Retinal pigment epithelial cell (primary cell): Measurements from ENCODE around the gene SUSD6.

Experiments
- DNase-seq: peaks from one replicate; pipeline ENCODE4 v3.0.0-alpha.2; 2010; ENCODE audit warnings: low read depth
- H3K4me3 ChIP-seq: 2 replicates; pipeline ENCODE4 v1.5.1; 2011; ENCODE audit warnings: mild to moderate bottlenecking, low read length, control low read depth, moderate library complexity
- CTCF ChIP-seq: conservative IDR thresholded peaks from 2 replicates; pipeline ENCODE4 v1.5.1; 2011; ENCODE audit warnings: low read depth, low read length, control low read depth, inconsistent platforms

SUSD6 gene

GRCh38 chr14:69708586-69709560 is 97.5 kb downstream of the SUSD6 start:
- no peak overlapping the region for H3K4me3 ChIP-seq
- peak; percentile 43 for TF ChIP-seq CTCF
- no peak for DNase-seq

- DNase-seq: no peak
- no peak for TF ChIP-seq CTCF
- H3K4me3 ChIP-seq: no peak overlapping the region
Observed at GRCh38 chr14:69710378-69710777, 99.0 kb downstream of the SUSD6 start.

DNA sequence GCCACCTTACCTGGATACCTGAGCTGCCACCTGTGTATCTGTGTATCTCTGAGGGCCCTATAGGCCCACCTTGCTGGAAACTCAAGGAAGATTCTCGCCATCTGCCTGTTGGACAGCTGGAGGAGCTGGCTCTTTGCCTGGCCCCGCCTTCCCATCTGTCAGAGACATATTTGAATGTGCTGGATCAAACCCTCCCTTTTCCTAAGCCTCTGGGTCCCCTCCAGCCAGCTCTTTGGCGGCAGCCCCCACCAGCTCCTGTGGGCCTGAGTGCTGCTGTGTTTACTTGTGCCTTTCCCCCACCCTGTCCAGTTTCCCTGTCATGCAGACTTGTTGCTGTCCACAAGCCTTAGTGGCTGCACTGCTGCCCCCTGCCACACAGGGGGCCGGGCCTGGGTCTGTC is 99.7 kb downstream of the SUSD6 start:
- no peak overlapping the region for H3K4me3 ChIP-seq
- no peak for TF ChIP-seq CTCF

DNA sequence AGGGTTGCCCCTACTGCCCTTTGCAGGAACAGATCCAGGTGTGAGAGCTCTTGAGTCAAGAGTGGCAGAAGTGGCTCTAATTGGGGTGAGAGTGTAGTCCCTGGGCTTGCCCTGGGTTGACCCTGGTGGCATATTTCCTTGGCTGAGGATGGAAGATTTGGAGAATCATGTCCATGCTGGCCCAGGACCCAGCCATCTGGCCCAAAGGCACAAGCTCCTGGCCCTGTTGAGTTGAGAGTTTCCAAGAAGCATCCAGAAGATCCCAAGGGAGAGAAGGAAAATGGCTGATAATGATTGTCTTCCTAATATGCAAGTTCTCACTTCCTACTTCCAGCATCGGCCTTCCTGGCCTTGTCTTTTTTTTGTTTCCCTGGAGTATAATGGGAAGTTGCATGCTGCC is 100.1 kb downstream of the SUSD6 start:
- no peak for DNase-seq
- TF ChIP-seq CTCF: no peak
- no peak overlapping the region for H3K4me3 ChIP-seq

More for the DNA sequence above, 99.7 kb downstream of the SUSD6 start:
- no peak for DNase-seq

DNA sequence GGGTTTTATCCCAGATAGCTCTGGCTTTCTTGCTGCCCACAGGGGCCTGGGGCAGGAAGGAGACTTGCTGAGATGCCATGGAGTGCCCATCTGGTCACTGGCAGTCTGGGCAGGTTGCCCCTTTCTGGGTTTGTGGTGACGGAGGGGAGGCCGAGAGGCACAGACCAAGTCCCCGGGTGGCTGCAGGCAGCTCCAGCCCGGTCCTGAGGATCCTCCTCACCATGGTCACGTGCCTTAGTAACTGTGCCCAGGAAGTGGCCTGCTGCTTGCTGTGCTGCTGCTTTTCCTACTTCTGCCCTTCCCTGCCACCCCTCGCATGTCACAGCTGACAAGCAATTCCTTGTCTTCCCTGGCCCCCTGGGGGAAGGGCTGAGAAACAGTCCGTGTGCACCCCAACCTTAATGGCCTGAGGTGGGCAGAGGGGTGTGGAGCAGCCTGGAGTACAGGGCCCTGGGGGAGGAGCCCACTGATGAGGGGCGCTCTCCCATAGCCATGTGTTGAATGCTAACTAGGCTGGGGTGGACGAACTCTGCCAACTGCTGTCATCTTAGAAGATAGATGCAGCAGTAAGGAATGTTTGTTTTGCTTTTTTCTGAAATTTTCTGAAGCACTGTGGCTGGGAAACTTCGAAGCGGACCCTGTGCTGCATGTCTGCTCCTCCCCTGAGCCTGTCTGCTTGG is 100.6 kb downstream of the SUSD6 start:
- no peak overlapping the region for H3K4me3 ChIP-seq
- no peak for DNase-seq
- TF ChIP-seq CTCF: no peak

- no peak for TF ChIP-seq CTCF
- DNase-seq: no peak
- no peak overlapping the region for H3K4me3 ChIP-seq
Observed at GRCh38 chr14:69712599-69713088, 101.2 kb downstream of the SUSD6 start.
